Ectodermal cell (in vitro differentiated cells): ENCODE measurements around the gene KDM5C.
"Not testable (repeated sequence)": the region's sequence is repeated elsewhere in the genome, so short reads cannot be mapped to it uniquely, and the experiment has no call there.

Experiments used
- H3K27ac ChIP-seq: 2 replicates; pipeline ENCODE4 v1.7.0; 2013; ENCODE audit warnings: mild to moderate bottlenecking, low read depth, low read length; ENCODE audit not compliant: insufficient read depth, poor library complexity, severe bottlenecking
- H3K27me3 ChIP-seq: 2 replicates; pipeline ENCODE4 v1.7.0; 2013; ENCODE audit warnings: mild to moderate bottlenecking, low read length; ENCODE audit not compliant: insufficient read depth, control insufficient read depth, poor library complexity, severe bottlenecking
- H3K36me3 ChIP-seq: one replicate; pipeline ENCODE4 v1.7.0; 2013; ENCODE audit warnings: low read length; ENCODE audit not compliant: control insufficient read depth, insufficient read depth
- H3K4me1 ChIP-seq: one replicate; pipeline ENCODE4 v1.7.0; 2013; ENCODE audit warnings: low read length; ENCODE audit not compliant: control insufficient read depth, insufficient read depth
- H3K4me3 ChIP-seq: 2 replicates; pipeline ENCODE4 v1.7.0; 2013; ENCODE audit warnings: low read depth, low read length, control low read depth; ENCODE audit not compliant: insufficient read depth
- H3K9me3 ChIP-seq: 2 replicates; pipeline ENCODE4 v1.7.0; 2013; ENCODE audit warnings: mild to moderate bottlenecking, low read length, moderate library complexity; ENCODE audit not compliant: control insufficient read depth
- WGBS, 2 experiments: methylation state at CpG; one replicate each; pipeline ENCODE4 v1.1.7; 2013; ENCODE audit warnings: missing lambda C conversion rate in 2 of 2; 5-methylcytosine and 5-hydroxymethylcytosine counted together

KDM5C gene

DNA sequence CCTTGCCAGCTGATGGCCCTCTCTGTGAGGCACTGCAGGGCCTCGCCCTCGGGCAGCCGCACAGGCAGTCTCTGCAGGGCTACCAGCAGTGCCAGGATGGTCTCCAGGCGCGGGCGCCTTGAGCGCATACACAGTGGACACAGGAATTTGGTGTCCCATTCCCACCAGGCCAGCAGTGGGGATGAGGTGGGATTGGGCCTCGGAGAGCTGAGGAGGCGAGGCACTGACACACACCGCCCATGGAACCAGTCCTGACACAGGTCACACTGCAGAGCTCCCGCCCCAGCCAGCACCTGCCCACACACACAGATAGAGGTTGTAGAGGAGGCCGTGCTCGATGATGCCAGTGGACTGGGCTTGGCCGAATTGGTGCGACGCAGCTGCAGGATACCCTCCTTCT, 30.7 kb downstream of the KDM5C start:
- Histone ChIP-seq H3K27ac (no peak overlapping the region), H3K4me3 (no peak overlapping the region), H3K9me3 (no peaks in the 10 kb centered on the region), H3K4me1 (no peaks in the 10 kb centered on the region), H3K27me3 (no peaks in the 10 kb centered on the region), H3K36me3 (peaks cover 16% of the 10 kb centered on the region)
- 96% methylated on average over 16 of the region's 16 CpGs for WGBS, 2 experiments

DNA sequence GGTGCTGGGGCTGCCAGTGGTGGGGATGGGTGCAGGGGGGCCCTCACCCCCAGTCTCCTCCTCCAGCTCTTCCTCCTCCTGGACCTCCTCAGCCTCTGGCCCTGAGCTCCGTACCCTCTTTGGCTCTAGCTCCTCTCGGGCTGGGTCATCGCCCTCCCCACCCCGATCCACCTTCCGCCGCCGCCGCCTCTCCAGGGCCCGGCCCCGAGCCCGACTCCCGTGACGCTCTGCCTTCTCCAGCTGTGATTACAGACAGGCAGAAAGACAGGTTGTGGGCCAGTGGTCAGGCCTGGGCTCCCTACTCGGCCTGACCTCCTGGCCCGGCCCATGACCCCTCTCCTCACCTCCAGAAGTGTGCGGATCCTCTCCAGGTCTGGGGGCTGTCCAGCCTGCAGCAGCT, 31.9 kb downstream of the KDM5C start:
- Histone ChIP-seq H3K36me3 (peaks cover 8% of the 10 kb centered on the region), H3K27ac (no peak overlapping the region)
- WGBS, 2 experiments: 96 to 97% methylated on average over 16 of the region's 16 CpGs

DNA sequence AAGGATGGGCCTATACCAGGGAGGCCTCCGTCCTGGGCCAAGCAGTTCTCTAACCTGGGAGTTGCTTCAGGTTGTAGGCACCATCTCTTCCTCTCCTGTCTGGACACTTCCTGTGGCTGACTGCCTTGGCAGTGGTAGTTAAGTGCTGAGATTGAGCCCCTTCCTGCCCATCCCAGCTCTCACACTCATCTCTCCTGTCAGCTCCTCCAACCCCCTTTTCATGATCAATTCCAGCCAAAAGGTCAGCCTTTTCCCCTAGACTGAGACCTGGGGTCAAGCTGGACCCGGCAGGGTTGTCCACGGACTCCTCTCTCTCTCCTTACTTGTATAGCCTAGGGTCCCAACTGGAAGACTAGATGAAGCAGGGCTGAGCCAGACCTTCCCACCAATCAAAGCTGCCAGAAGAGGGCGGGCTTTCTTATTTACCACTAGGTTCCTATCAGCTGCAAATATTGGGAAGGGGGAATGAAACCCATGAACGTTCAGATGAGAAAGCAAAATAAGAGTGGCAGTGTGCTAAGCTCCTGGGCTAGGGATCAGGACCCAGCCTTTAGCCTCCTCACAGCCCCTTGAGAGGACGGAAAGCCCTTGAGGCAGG, 34.5 kb downstream of the KDM5C start:
- no peaks in the 10 kb centered on the region for H3K27me3 ChIP-seq
- H3K36me3 ChIP-seq: peaks cover 4% of the 10 kb centered on the region
- no peak overlapping the region for H3K4me3 ChIP-seq
- 76 to 77% methylated on average over 5 of the region's 6 CpGs for WGBS, 2 experiments
- no peak overlapping the region for H3K27ac ChIP-seq
- no peaks in the 10 kb centered on the region for H3K9me3 ChIP-seq
- no peaks in the 10 kb centered on the region for H3K4me1 ChIP-seq

More for the DNA sequence above, 31.9 kb downstream of the KDM5C start:
- Histone ChIP-seq H3K4me1 (no peaks in the 10 kb centered on the region), H3K9me3 (no peaks in the 10 kb centered on the region), H3K4me3 (no peak overlapping the region), H3K27me3 (no peaks in the 10 kb centered on the region)

DNA sequence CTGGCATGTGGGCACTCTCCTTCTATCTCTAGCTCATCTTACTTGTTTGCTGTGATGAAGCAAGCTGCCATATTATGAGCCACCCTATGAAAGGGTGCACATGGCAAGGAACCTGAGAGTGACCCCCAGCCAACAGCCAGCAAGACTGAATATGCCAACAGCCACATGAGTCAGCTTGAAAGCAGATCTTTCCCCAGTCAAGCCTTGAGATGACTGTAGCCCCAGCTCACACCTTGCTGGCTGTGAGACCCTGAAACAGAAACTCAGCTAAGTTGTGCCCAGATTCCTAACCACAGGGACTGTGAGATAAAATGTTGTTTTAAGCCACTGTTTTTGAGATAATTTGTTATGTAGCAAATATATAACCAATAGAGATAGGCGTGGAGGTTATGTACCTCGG, 36.2 kb downstream of the KDM5C start:
- Histone ChIP-seq H3K4me1 (no peaks in the 10 kb centered on the region), H3K36me3 (no peaks in the 10 kb centered on the region), H3K27me3 (no peaks in the 10 kb centered on the region), H3K9me3 (no peaks in the 10 kb centered on the region), H3K4me3 (no peak overlapping the region), H3K27ac (no peak overlapping the region)
- 100% methylated on average over 1 to 2 of the region's 2 CpGs for WGBS, 2 experiments

DNA sequence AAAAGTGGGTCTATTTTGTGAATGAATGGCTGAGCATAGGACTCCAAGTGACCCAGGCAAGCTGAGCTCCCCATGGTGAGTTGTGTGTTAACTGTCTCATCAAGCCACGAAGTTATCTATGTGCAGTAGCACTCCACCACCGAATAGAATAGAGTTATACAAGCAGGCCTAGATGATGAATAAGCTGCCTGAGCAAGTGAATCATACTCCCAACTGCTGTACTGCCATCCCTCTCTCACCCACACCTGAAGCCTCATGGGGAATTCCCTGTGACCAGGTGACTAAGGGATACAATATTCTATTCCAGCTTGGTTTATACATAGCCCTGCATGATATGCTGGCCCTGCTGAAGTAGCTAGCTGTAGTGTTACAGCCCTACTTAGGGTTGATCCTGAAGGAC, 38.7 kb downstream of the KDM5C start:
- Histone ChIP-seq H3K36me3 (no peaks in the 10 kb centered on the region), H3K4me1 (no peaks in the 10 kb centered on the region), H3K27ac (no peak overlapping the region), H3K4me3 (no peak overlapping the region), H3K9me3 (no peaks in the 10 kb centered on the region), H3K27me3 (no peaks in the 10 kb centered on the region)
- 92 to 94% methylated on average over 2 of the region's 2 CpGs for WGBS, 2 experiments

DNA sequence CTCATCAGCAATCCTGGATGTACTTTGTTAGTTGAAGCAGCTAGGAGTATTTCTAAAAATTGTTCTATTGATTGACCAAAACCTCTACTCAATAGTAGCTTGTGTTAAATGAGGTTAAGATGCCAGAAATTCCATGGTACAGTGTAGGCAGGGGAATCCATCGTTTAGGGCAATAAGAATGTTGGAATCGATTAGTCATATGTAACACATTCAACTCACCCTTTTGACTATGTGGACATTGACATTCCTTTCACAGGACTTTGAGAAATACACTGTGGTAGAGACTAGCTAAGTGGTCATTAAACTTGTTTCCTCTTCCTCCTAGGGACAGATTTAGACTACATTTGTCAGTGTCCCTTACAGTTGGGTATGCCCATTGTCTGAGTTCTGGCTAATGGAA, 40.2 kb downstream of the KDM5C start:
- Histone ChIP-seq H3K4me3 (no peak overlapping the region), H3K27me3 (no peaks in the 10 kb centered on the region), H3K36me3 (no peaks in the 10 kb centered on the region), H3K27ac (no peak overlapping the region), H3K4me1 (no peaks in the 10 kb centered on the region), H3K9me3 (no peaks in the 10 kb centered on the region)
- WGBS, 2 experiments: 89% methylated on average over 2 of the region's 2 CpGs; no CpG with 5 or more reads in 1 of the 2 experiments

DNA sequence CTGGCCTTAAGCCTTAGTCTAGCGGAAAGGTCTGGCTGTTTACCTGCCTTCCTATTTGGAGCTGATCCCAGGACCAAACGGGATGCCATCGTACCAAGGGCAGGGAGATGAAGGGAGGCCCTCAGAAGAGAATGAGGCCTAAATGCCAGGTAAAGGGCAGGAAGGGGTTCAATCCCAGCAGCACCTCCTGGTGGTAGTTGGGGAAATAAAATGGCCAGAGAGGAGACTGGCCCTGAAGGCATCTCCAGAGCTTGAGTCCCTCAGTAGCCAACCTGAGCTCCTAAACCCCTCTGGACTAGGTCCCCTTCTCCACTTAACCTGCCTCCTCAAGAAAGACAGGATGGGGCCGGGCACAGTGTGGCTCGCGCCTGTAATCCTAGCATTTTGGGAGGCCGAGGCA, 53.7 kb downstream of the KDM5C start:
- Histone ChIP-seq H3K4me3 (no peak overlapping the region), H3K4me1 (no peaks in the 10 kb centered on the region), H3K36me3 (no peaks in the 10 kb centered on the region), H3K27me3 (no peaks in the 10 kb centered on the region), H3K27ac (no peak overlapping the region), H3K9me3 (no peaks in the 10 kb centered on the region)
- WGBS, 2 experiments: 95 to 98% methylated on average over 7 of the region's 7 CpGs

DNA sequence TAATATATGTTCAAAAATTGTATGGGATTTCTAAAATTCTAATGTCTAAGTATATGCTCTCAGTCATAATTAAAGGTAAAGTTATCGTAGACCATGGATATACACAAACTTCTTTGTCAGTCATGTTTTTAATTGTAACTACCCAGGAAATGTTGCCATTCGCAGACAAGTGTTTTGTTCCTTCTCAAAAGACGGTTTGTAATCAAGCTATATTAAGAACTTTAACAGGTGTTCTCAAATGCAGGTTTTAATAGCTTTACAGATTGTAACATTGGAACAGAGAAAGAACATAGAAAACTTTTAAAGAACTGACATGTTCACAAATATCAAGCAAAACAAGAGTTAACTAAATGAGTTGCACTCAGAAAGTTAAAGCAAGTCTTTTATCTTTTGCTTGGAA, 58.9 kb downstream of the KDM5C start:
- Histone ChIP-seq H3K27ac (no peak overlapping the region), H3K9me3 (no peaks in the 10 kb centered on the region), H3K4me3 (no peak overlapping the region), H3K36me3 (no peaks in the 10 kb centered on the region), H3K4me1 (no peaks in the 10 kb centered on the region), H3K27me3 (no peaks in the 10 kb centered on the region)
- WGBS, 2 experiments: 96% methylated on average over 3 of the region's 3 CpGs; no CpG with 5 or more reads in 1 of the 2 experiments

DNA sequence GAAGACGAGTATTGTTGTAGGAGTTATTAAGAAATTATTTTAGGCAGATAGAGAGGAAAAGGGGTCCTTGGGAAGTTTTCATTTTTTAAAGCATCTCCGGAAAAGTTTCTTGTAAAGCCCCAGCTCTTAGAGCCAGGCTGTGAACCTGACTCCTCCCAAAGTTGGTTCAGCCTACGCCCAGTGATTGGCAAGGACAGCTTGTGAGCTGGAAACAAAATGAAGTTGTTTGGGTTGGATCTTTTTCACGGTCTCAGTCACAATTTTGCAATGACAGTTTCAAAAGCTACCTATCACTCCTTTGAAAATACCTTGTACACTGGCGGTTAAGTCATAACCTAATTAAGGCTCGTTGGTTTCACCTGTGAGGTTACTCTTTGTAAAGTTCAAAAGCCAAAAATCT, 60.4 kb downstream of the KDM5C start:
- not testable (repeated sequence) for H3K36me3 ChIP-seq, H3K4me3 ChIP-seq, H3K27me3 ChIP-seq, H3K4me1 ChIP-seq, H3K27ac ChIP-seq, H3K9me3 ChIP-seq
- 77 to 94% methylated on average over 5 to 6 of the region's 6 CpGs for WGBS, 2 experiments

DNA sequence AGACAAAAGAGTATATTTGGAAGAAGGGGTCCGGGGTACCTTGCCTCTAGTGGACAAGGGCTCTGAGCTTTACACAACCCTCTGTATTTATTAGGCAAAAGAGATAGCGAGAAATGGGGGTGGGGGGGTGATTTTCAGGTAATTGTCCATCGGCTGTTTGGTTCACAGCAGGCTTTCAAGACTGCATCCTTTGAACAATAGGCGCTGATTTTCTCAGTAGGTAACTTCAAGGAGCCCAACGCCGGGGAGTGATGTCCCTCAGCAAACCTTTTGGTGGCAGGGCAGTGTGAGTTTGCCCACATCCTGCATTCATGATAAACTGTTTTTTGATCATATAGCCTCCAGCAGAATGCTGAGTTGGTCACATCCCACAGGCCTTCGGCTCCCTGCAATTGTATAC, 61.6 kb downstream of the KDM5C start:
- no peak overlapping the region for H3K4me3 ChIP-seq
- WGBS, 2 experiments: 36 to 46% methylated on average over 5 to 6 of the region's 7 CpGs
- no peak overlapping the region for H3K27ac ChIP-seq

More for the DNA sequence above, 61.6 kb downstream of the KDM5C start:
- Histone ChIP-seq H3K9me3 (no peaks in the 10 kb centered on the region), H3K4me1 (no peaks in the 10 kb centered on the region), H3K36me3 (no peaks in the 10 kb centered on the region), H3K27me3 (no peaks in the 10 kb centered on the region)
